Spleen (tissue), 11 donors: ENCODE data around the gene DNM2. TPM values are rescaled to one million over a fixed set of nuclear protein-coding genes. Genes with fewer than 3 reads are reported as not detected.

Experiments
- DNase-seq: peaks from one replicate; pipeline ENCODE4 v3.0.0-alpha.2; 2020
- H3K27ac ChIP-seq, 8 donors: fragments of 200-600 bp; sonication (generic) in 7 of 8; 1 replicate in 4 of 8; 2 replicates in 4 of 8; pipeline versions ENCODE4 v1.5.0 to v1.8.0; 2016 to 2021; ENCODE audit warnings: inconsistent platforms in 4 of 8, mild to moderate bottlenecking in 4 of 8, moderate library complexity in 1 of 8
- H3K27me3 ChIP-seq, 7 donors: fragments of 200-600 bp; sonication (generic) in 6 of 7; replicated peaks in 1 of 7; 1 replicate in 4 of 7; 2 replicates in 3 of 7; pipeline versions ENCODE4 v1.5.0 to v1.8.0; 2016 to 2021; ENCODE audit warnings: inconsistent platforms in 3 of 7, mild to moderate bottlenecking in 1 of 7
- H3K36me3 ChIP-seq, 6 donors: fragments of 200-600 bp; sonication (generic) in 5 of 6; 1 replicate in 4 of 6; 2 replicates in 2 of 6; pipeline versions ENCODE4 v1.5.0 to v1.8.0; 2016 to 2021; ENCODE audit warnings: inconsistent platforms in 2 of 6
- H3K4me1 ChIP-seq, 6 donors: fragments of 200-600 bp; sonication (generic) in 5 of 6; 1 replicate in 3 of 6; 2 replicates in 3 of 6; pipeline versions ENCODE4 v1.5.0 to v1.8.0; 2016 to 2021; ENCODE audit warnings: inconsistent platforms in 3 of 6
- H3K4me3 ChIP-seq, 8 donors: fragments of 200-600 bp; sonication (generic) in 7 of 8; 1 replicate in 4 of 8; 2 replicates in 4 of 8; pipeline versions ENCODE4 v1.5.0 to v1.8.0; 2016 to 2021; ENCODE audit warnings: inconsistent platforms in 4 of 8, mild to moderate bottlenecking in 4 of 8, moderate library complexity in 2 of 8
- H3K9me3 ChIP-seq, 8 donors: fragments of 200-600 bp; sonication (generic) in 7 of 8; 1 replicate in 4 of 8; 2 replicates in 4 of 8; pipeline versions ENCODE4 v1.5.0 to v1.8.0; 2016 to 2021; ENCODE audit warnings: inconsistent platforms in 4 of 8
- CTCF ChIP-seq, 11 experiments: fragments of 200-600 bp in 7 of 11; fragments of 450-650 bp in 4 of 11; sonication (generic) in 4 of 11; IDR thresholded peaks in 8 of 11; conservative IDR thresholded peaks in 3 of 11; 1 replicate in 7 of 11; 2 replicates in 4 of 11; pipeline versions ENCODE4 v1.4.0 to v1.8.0; 2016 to 2021; ENCODE audit warnings: antibody characterized with exemption in 11 of 11, inconsistent platforms in 4 of 11, mild to moderate bottlenecking in 1 of 11
- POLR2A ChIP-seq, 3 donors: fragments of 450-650 bp; IDR thresholded peaks; one replicate each; pipeline ENCODE4 v1.5.1; 2017; ENCODE audit warnings: antibody characterized with exemption in 3 of 3, mild to moderate bottlenecking in 1 of 3
- POLR2AphosphoS5 ChIP-seq, 3 donors: sonication (generic); formaldehyde crosslinking; IDR thresholded peaks; one replicate each; pipeline ENCODE4 v1.5.1; 2017; ENCODE audit warnings: antibody characterized with exemption in 3 of 3
- WGBS, 5 donors: extraction: QIAGEN DNeasy Blood & Tissue Kit in 3 of 5; methylation state at CpG; one replicate each; pipeline versions ENCODE4 v1.1.5 to v1.1.7; 2013 to 2018; 5-methylcytosine and 5-hydroxymethylcytosine counted together
- intact Hi-C: fragments of 100-400 bp; cut with DNase I; formaldehyde crosslinking; loops from one replicate; pipeline ENCODE4 v1.15.0; 2023; ENCODE audit warnings: low total_unique reads
- polyA plus RNA-seq, 3 donors: library from polyadenylated mRNA; stranded (reverse); fragments of 200-250 nt; gene quantifications; one replicate each; pipeline ENCODE4 v1.2.1, GENCODE V29; 2013
- total RNA-seq, 7 donors: library from RNA; depleted of rRNA in 3 of 7; stranded (reverse); fragments of >200 nt in 3 of 7; fragmentation: NEBNext Ultra II Directional in 4 of 7; extraction: Animal tissue kit (Norgen Biotek cat#: 25700) in 4 of 7; gene quantifications; one replicate each; pipeline versions ENCODE4 v1.1.0 to v1.2.1, GENCODE V29; 2016 to 2021
- donor health status: healthy with polysubstance abuse.
- donor health status: DM: no; HTN: no; CAD: no; lungs with moderate emphysema.
- donor health status: DM: no; HTN: no; CAD: no.
- donor health status: Bipolar disorder and iron deficiency.
- donor health status: healthy.
- donor health status: DM: no; HTN: no; CAD: no.
- donor health status: DM: yes; HTN: yes; CAD: no.

The DNM2 gene
- total and polyA plus RNA-seq, 10 donors: 57.1 to 298 (median 193) TPM

- intact Hi-C loops: no loop called here
- H3K27ac ChIP-seq: peak overlapping the region in 6 of 8 donors; percentile 59 to 89 (median 84)
- no peak for DNase-seq
- H3K4me1 ChIP-seq: peaks cover 0 to 64% (median 33%) of the 10 kb centered on the region in 6 donors
- H3K36me3 ChIP-seq: peaks cover 0 to 100% (median 56%) of the 10 kb centered on the region in 6 donors
- no peaks in the 10 kb centered on the region for H3K27me3 ChIP-seq
- 86 to 97% (median 94%) methylated on average over 7 to 21 of the region's 21 CpGs for WGBS, 5 donors
- no peak for TF ChIP-seq POLR2A (IDR thresholded peaks at IDR 0.05)
- no peak for TF ChIP-seq CTCF (IDR thresholded peaks at IDR 0.05 in 8 of 11, conservative IDR thresholded peaks at IDR 0.05 in 3 of 11)
- no peak for TF ChIP-seq POLR2AphosphoS5 (IDR thresholded peaks at IDR 0.05)
- H3K9me3 ChIP-seq: no peaks in the 10 kb centered on the region
- peak overlapping the region in 2 of 8 donors; percentile 23 to 43 for H3K4me3 ChIP-seq
These were observed 98.2 kb downstream of the DNM2 start for GRCh38 chr19:10815969-10816644.

- Histone ChIP-seq H3K4me3 (peak overlapping the region in 3 of 8 donors; percentile 7 to 43 (median 23)), H3K27me3 (no peaks in the 10 kb centered on the region), H3K36me3 (peaks cover 0 to 100% (median 57%) of the 10 kb centered on the region in 6 donors), H3K27ac (peak overlapping the region; percentile 19 to 89 (median 75)), H3K9me3 (no peaks in the 10 kb centered on the region), H3K4me1 (peaks cover 0 to 59% (median 31%) of the 10 kb centered on the region in 6 donors)
- no peak for TF ChIP-seq POLR2A (IDR thresholded peaks at IDR 0.05)
- TF ChIP-seq POLR2AphosphoS5 (IDR thresholded peaks at IDR 0.05): no peak
- no peak for TF ChIP-seq CTCF (IDR thresholded peaks at IDR 0.05 in 8 of 11, conservative IDR thresholded peaks at IDR 0.05 in 3 of 11)
- intact Hi-C loops: no loop called here
- no peak for DNase-seq
- 79 to 96% (median 91%) methylated on average over 10 to 11 of the region's 11 CpGs for WGBS, 5 donors
These were observed 98.8 kb downstream of the DNM2 start for GRCh38 chr19:10816691-10817090.

GRCh38 chr19:10817291-10818038, 99.6 kb downstream of the DNM2 start:
- peak overlapping the region in 5 of 8 donors; percentile 7 to 43 (median 11) for H3K4me3 ChIP-seq
- H3K9me3 ChIP-seq: no peaks in the 10 kb centered on the region
- intact Hi-C loops: no loop called here
- DNase-seq: no peak
- H3K36me3 ChIP-seq: peaks cover 3 to 100% (median 57%) of the 10 kb centered on the region in 6 donors
- no peak for TF ChIP-seq POLR2A (IDR thresholded peaks at IDR 0.05)
- peak in 2 of 3 donors; percentile 50 to 61 for TF ChIP-seq POLR2AphosphoS5 (IDR thresholded peaks at IDR 0.05)
- 82 to 92% (median 86%) methylated on average over 34 to 42 of the region's 42 CpGs for WGBS, 5 donors
- peak overlapping the region; percentile 19 to 89 (median 75) for H3K27ac ChIP-seq
- peaks cover 0 to 52% (median 25%) of the 10 kb centered on the region in 6 donors for H3K4me1 ChIP-seq
- H3K27me3 ChIP-seq: no peaks in the 10 kb centered on the region

- Histone ChIP-seq H3K4me1 (peaks cover 0 to 41% (median 15%) of the 10 kb centered on the region in 6 donors), H3K9me3 (no peaks in the 10 kb centered on the region), H3K4me3 (no peak overlapping the region), H3K27ac (peak overlapping the region in 7 of 8 donors; percentile 10 to 89 (median 84)), H3K27me3 (no peaks in the 10 kb centered on the region), H3K36me3 (peaks cover 3 to 100% (median 60%) of the 10 kb centered on the region in 6 donors)
- DNase-seq: no peak
- intact Hi-C loops: no loop called here
- WGBS, 5 donors: 85 to 92% (median 88%) methylated on average over 14 to 19 of the region's 19 CpGs
- TF ChIP-seq CTCF (IDR thresholded peaks at IDR 0.05 in 8 of 11, conservative IDR thresholded peaks at IDR 0.05 in 3 of 11) (no peak), POLR2AphosphoS5 (IDR thresholded peaks at IDR 0.05) (peak in 2 of 3 donors; percentile 5 to 55), POLR2A (IDR thresholded peaks at IDR 0.05) (no peak)
These were observed 100.6 kb downstream of the DNM2 start for GRCh38 chr19:10818301-10819123.
